ENCODE measurements around the gene SERAC1.
"Not testable (repeated sequence)": the region's sequence is repeated elsewhere in the genome, so short reads cannot be mapped to it uniquely, and the experiment has no call there.

- not testable (repeated sequence) for TF ChIP-seq CTCF, POLR2A, EP300 (IDR thresholded peaks at IDR 0.05)
Measured at GRCh38 chr6:158183174-158183972, 15.3 kb upstream of the SERAC1 start.

Measured in tibial nerve (tissue), 4 donors.